Activated T-helper 2 cell treated with anti-CD3 and anti-CD28 coated beads, Interferon-gamma antibody, Interleukin-2, Interleukin-4, amounts not matched to agents 10 μg/mL and 5 μg/mL and 100 μg/mL, durations not matched to agents 14 hours and 24 hours and 36 hours (primary cell): ENCODE measurements around the gene RRAS. TPM values are rescaled to one million over a fixed set of nuclear protein-coding genes. Genes with fewer than 3 reads are reported as not detected.
"Not testable (repeated sequence)": the region's sequence is repeated elsewhere in the genome, so short reads cannot be mapped to it uniquely, and the experiment has no call there.

Source experiments
- DNase-seq: peaks from one replicate; pipeline ENCODE4 v3.0.0; 2021; ENCODE audit warnings: low spot score
- H3K27ac Mint-ChIP-seq: one replicate; pipeline ENCODE4 v1.8.0; 2021; ENCODE audit warnings: mixed read lengths
- H3K27me3 Mint-ChIP-seq: one replicate; pipeline ENCODE4 v1.8.0; 2021; ENCODE audit warnings: low read depth, mixed read lengths
- H3K36me3 Mint-ChIP-seq: one replicate; pipeline ENCODE4 v1.8.0; 2021; ENCODE audit warnings: low read depth, mixed read lengths
- H3K4me1 Mint-ChIP-seq: one replicate; pipeline ENCODE4 v1.8.0; 2021; ENCODE audit warnings: low read depth, mixed read lengths
- H3K4me3 Mint-ChIP-seq: one replicate; pipeline ENCODE4 v1.8.0; 2021; ENCODE audit warnings: low read depth, mild to moderate bottlenecking, moderate library complexity, mixed read lengths
- H3K9me3 Mint-ChIP-seq: one replicate; pipeline ENCODE4 v1.8.0; 2021; ENCODE audit warnings: mixed read lengths
- intact Hi-C: fragments of 100-400 bp; cut with micrococcal nuclease; formaldehyde crosslinking; loops from one replicate; pipeline ENCODE4 v1.15.1; 2023
- total RNA-seq: library from RNA; stranded (reverse); gene quantifications from 2 replicates; pipeline ENCODE4 v1.2.3, GENCODE V29; 2022

Gene RRAS
- total RNA-seq, 1 donor from 2014 or later, result 6.2 TPM

DNA sequence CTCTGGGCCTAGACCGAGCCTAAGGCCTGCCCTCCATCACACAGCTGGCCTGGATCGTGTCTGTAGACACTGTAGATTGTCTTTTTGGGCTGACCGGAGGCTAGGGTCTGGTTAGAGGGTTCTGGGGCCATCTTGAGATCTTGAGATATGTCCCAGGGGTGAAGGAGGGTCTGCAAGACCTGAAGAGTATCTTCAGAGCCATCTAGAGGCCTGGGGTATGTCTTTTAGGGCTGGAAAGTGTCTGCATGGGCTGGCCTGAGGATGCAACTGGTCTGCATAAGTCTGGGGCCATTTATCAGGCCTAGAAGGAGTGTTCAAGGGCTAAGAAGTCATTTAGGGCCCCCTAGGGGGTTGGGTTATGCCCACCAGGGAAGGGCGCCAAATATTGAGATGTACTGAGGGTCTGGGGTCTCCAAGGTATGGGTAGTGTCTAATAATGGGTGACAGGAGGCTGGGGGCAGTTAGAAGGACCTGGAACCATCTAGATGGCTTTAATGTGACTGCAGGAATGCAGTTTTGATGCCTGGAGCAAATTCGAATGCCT lies 2.6 kb upstream of the RRAS start:
- intact Hi-C loops, result loop anchor here (1.0 kb wide), 1 partner anchor 22 kb away; no protein-coding TSS in a partner anchor
- peak overlapping the region; percentile 92 for H3K27ac Mint-ChIP-seq
- H3K4me3 Mint-ChIP-seq, result peak overlapping the region; percentile 91
- peaks cover 35% of the 10 kb centered on the region for H3K36me3 Mint-ChIP-seq
- H3K9me3 Mint-ChIP-seq, result no peaks in the 10 kb centered on the region
- peaks cover 47% of the 10 kb centered on the region for H3K4me1 Mint-ChIP-seq
- peaks cover 1% of the 10 kb centered on the region for H3K27me3 Mint-ChIP-seq
- DNase-seq, result no peak

DNA sequence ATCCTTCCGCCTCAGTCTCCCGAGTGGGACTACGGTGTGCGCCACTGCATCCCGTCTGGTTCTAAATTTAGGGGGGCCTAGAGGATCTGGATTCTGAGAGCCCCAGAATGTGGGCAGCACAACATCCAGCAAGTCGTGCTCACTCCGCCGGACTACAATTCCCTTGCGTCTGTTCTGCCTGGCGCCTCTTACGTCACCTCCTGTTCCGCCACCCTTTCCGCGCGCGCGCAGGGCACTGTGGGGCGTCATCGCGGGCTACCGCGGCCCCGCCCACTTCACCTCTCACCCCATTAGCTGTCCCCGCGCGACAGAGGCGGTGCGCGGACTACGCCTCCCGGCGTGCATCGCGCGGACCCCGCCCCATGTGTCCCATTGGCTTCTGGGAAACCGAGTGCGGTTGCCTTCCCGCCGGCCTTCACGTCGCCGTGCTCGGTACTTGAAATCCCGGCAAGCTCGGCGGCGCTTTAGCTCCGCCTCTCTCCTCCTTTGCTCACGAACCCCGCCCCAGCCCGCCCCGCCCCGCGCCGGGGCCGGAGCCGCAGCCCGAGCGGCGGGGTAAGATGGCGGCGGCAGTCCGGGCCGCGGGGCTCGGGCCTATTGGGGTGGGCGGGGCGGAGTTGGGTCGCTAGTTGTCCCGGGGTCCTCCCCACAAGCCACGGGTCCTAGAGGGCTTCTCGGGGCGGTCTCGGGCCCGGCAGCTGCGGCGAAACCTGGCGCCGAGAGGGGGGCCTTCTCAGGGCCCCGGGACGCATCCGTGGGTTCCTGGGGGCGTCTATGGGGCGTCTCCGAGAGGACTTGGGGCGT lies 1.9 kb upstream of the RRAS start, which contains the start of gene SCAF1:
TSS of gene SCAF1 (plus strand) at position 522 of the 804 bp plus-strand sequence. CDS start 2,818 bp downstream, outside the sequence.
- H3K27ac Mint-ChIP-seq, result peak within 1 kb of the TSS; percentile 97
- H3K4me1 Mint-ChIP-seq, result peaks cover 47% of the 10 kb centered on the region

DNA sequence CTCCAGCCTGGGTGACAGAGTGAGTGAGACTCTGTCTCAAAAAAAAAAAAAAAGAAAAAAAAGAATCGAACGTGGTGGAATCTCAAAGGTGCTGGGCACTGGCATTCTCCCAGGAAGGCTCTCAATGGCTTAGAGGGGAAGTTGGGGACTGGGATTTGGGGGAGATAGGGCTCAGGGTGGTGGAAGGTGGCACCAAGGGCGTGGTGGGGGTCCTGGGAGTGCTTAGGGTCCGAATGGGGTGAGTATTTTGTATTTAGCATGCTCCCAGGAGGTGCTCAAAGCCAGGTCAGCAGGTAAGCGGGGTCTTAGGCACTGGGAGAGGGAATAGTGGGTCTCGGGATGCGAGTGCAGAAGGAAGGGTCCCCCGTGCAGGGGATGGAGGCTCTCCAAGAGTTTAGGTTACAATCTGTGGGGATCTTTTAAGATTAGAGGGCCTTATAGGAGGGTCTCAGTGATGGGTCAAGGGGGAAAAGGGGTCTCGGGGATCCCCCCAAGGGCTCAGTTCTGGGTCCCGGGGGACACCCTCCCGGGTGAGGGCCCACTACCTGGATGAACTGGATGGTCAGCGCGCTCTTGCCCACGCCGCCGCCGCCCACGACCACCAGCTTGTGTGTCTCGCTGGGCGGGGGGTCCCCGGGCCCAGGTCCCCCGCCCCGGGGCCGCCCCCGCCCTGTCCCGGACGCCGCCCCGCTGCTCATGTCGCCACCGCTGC lies 386 bp downstream of the RRAS start:
- DNase-seq, result no peak
- Mint-ChIP-seq H3K27me3 (peaks cover 1% of the 10 kb centered on the region), H3K4me3 (peak overlapping the region; percentile 91)

More for the DNA sequence above, 1.9 kb upstream of the RRAS start, which contains the start of gene SCAF1:
- H3K4me3 Mint-ChIP-seq, result peak within 1 kb of the TSS; percentile 91
- no peaks in the 10 kb centered on the region for H3K9me3 Mint-ChIP-seq
- peak; percentile 100 for DNase-seq
- H3K36me3 Mint-ChIP-seq, result peaks cover 28% of the 10 kb centered on the region
- intact Hi-C loops, result loop anchor here (1.0 to 2.0 kb wide), 4 partner anchors 22 to 383 kb away; partner anchors contain the start of genes ATF5, NUP62 and VRK3
- peaks cover 1% of the 10 kb centered on the region for H3K27me3 Mint-ChIP-seq

DNA sequence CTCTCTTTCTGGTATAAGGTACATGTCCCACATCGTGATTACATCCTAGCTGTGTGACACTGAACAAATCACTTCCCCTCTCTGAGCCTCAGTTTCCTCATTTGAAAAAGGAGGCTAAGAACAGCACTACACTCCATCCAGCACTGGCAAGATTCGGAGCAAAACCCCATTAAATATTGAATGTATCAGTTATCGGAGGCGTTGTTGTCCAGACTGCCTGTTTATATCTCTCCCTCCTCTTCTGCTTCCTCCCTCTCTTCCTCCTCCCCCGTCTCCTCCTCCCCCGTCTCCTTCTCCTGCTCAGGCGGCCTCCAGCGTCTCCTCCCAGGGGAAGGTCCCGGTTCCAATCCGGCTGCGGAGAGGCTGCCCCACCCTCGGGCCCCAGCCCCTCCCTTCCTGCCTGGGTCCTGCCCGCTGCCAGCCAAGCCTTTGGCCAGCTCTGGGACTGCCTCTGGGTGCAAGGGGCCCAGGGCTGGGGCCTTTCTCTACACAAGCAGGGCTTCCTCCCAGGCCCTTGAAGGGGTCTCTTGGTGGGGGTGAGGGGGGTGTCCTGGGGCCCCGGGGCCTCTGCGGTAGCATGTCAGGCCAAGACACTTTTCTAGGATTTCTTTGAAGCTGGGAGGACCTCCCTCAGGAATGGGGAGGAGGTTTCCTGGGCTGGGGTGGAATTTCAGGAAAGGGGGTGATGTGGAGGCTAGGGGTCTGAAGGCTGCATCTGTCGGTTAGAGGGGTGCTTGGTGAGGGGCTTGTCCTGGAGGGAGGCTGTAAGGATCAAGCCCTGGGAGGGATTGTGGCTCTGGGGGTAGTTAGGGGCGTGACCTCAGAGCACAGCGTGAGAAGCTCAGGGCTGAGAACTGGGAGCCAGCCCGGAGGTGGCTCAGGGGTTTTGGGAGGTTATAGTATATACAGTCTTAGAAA lies 1.9 kb downstream of the RRAS start:
- peaks cover 1% of the 10 kb centered on the region for H3K27me3 Mint-ChIP-seq
- intact Hi-C loops, result no loop called here
- no peaks in the 10 kb centered on the region for H3K36me3 Mint-ChIP-seq
- no peak for DNase-seq
- peaks cover 33% of the 10 kb centered on the region for H3K4me1 Mint-ChIP-seq
- peak overlapping the region; percentile 64 for H3K4me3 Mint-ChIP-seq
- H3K27ac Mint-ChIP-seq, result no peak overlapping the region
- H3K9me3 Mint-ChIP-seq, result no peaks in the 10 kb centered on the region

More for the DNA sequence above, 386 bp downstream of the RRAS start:
- H3K36me3 Mint-ChIP-seq, result peaks cover 11% of the 10 kb centered on the region
- H3K4me1 Mint-ChIP-seq, result peaks cover 47% of the 10 kb centered on the region
- peak overlapping the region; percentile 28 for H3K27ac Mint-ChIP-seq
- intact Hi-C loops, result loop anchor here (1.0 to 2.0 kb wide), 4 partner anchors 46 to 289 kb away; partner anchors contain the start of genes ATF5 and NUP62
- H3K9me3 Mint-ChIP-seq, result no peaks in the 10 kb centered on the region

DNA sequence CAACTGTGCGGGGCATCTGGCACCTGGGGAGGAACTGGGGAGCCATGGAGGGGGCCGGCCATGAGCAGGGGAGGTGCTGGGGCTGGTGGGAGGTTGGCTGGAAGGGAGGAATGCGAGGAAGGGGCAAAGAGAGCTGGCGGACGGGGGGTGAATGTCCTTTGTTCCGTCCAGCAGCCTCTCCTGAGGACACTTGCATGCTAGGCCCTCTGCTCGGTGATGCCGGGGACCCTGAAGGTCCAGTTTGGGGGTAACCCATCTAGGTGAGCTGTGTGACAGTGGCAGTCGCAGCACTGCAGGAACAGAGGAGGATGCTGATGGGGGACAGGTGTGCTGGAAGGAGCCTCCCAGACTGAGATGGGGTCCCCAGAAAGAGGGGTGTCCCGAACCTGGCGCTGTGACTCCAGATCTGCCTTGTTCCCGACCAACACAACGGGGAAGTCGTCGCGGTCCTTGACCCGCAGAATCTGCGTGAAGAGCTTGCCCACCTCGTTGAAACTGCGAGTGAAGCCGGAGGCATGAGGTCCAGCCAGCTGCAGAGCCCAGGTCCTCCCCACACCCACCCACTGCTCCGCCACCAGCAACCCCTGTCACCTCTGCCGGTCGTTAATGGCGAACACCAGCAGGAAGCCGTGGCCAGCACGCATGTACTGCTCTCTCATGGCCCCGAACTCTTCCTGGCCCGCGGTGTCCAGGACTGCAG lies 3.6 kb downstream of the RRAS start:
- peaks cover 1% of the 10 kb centered on the region for H3K27me3 Mint-ChIP-seq
- H3K9me3 Mint-ChIP-seq, result no peaks in the 10 kb centered on the region
- H3K36me3 Mint-ChIP-seq, result no peaks in the 10 kb centered on the region
- H3K27ac Mint-ChIP-seq, result no peak overlapping the region
- no peak for DNase-seq
- H3K4me3 Mint-ChIP-seq, result no peak overlapping the region
- intact Hi-C loops, result no loop called here
- H3K4me1 Mint-ChIP-seq, result peaks cover 25% of the 10 kb centered on the region

DNA sequence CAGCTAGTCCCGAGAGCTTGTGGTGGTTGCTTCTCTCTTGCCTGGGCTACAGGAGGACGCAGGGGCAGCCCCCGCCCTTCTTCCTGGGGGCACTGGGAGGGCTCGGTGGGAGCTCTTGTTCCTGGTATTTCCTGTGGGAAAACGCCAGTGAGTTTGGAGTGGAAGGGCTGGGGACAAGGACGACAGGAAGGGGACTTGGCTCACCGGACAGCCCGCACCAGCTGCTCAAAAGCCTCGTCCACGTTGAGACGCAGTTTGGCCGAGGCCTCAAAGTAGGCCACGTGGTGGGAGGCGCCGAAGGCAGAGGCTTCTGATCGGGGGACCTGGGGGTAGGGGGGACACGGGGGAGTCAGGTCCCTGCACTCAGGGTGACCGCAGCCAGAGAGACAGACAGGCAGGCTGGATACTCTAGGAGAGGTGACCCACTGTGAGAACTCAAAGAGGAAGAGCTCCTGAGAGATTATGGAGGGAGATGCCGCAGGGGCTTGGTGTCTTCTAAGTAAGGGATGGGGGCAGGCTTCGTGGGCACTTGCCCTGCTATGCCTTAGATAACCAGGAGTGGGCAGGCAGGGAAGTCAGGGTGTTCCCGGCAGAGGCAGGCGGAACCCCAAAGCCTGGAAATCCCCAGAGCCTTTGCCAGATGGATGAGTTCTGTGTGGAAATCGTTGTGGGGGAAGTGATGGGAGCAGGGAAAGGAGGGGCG lies 4.3 kb downstream of the RRAS start:
- H3K36me3 Mint-ChIP-seq, result no peaks in the 10 kb centered on the region
- no peak overlapping the region for H3K4me3 Mint-ChIP-seq
- peaks cover 1% of the 10 kb centered on the region for H3K27me3 Mint-ChIP-seq
- peak overlapping the region; percentile 10 for H3K27ac Mint-ChIP-seq
- peaks cover 19% of the 10 kb centered on the region for H3K4me1 Mint-ChIP-seq
- DNase-seq, result no peak
- intact Hi-C loops, result no loop called here
- no peaks in the 10 kb centered on the region for H3K9me3 Mint-ChIP-seq

DNA sequence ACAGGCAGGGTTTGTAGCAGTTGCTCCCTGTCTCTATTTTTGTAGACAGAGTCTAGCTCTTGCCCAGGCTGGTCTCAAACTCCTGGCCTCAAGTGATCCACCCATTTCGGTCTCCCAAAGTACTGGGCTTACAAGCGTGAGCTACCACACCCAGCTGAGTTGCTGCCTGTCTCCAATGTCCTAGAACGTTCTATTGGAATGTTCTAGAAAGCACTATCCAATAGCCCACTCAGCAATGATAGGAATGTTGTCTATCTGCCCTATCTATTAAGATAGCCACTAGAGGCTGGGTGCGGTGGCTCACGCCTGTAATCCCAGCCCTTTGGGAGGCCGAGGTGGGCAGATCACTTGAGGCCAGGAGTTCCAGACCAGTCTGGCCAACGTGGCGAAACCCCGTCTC lies 6.7 kb downstream of the RRAS start:
- H3K27ac Mint-ChIP-seq, H3K4me3 Mint-ChIP-seq, H3K9me3 Mint-ChIP-seq, H3K27me3 Mint-ChIP-seq, intact Hi-C loops, DNase-seq, H3K36me3 Mint-ChIP-seq, H3K4me1 Mint-ChIP-seq: not testable (repeated sequence)

DNA sequence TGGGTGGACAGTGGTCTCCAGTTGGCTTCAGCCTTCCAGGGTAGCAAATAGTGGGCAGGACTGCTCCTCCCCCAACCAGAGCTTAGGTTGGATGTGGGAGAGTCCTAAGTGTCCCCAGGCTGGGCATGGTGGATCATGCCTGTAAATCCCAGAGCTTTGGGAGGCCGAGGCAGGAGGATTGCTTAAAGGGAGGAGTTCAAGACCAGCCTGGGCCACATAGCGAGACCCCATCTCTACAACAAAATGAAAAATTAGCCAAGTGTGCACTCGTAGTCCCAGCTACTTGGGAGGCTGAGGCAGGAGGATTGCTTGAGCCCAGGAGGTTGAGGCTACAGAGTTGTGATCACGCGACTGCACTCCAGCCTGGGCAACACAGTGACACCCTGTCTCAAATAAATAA lies 7.4 kb downstream of the RRAS start:
- Mint-ChIP-seq H3K27me3 (no peaks in the 10 kb centered on the region), H3K36me3 (peaks cover 6% of the 10 kb centered on the region), H3K27ac (no peak overlapping the region), H3K4me3 (no peak overlapping the region), H3K4me1 (no peaks in the 10 kb centered on the region), H3K9me3 (no peaks in the 10 kb centered on the region)
- DNase-seq, result no peak
- intact Hi-C loops, result no loop called here

DNA sequence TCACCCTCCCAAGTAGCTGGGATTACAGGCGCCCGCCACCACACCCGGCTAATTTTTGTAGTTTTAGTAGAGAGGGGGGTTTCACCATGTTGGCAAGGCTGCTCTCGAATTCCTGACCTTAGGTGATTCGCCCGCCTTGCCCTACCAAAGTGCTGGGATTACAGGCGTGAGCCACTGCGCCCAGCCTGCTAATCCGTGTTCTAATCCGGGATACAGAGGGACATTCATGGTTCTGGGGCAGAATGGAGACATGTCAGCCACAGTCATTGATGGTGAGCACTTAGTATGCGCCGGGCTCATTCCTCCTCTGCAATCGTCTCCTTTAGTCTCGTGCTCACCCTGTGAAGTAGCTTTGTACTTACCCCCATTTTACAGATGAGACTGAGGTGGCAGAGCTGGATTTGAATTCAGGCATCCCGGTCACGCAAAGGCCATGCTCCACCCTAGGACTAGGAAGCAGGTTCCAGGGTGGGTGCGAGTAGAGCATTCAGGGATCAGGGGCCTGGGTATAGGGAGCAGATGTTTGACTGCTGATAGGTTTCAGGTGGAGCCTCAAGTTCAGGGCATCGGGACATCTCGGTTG lies 8.2 kb downstream of the RRAS start:
- Mint-ChIP-seq H3K4me3 (no peak overlapping the region), H3K4me1 (no peaks in the 10 kb centered on the region), H3K27me3 (no peaks in the 10 kb centered on the region), H3K27ac (no peak overlapping the region), H3K9me3 (no peaks in the 10 kb centered on the region), H3K36me3 (peaks cover 13% of the 10 kb centered on the region)
- no peak for DNase-seq
- intact Hi-C loops, result no loop called here

DNA sequence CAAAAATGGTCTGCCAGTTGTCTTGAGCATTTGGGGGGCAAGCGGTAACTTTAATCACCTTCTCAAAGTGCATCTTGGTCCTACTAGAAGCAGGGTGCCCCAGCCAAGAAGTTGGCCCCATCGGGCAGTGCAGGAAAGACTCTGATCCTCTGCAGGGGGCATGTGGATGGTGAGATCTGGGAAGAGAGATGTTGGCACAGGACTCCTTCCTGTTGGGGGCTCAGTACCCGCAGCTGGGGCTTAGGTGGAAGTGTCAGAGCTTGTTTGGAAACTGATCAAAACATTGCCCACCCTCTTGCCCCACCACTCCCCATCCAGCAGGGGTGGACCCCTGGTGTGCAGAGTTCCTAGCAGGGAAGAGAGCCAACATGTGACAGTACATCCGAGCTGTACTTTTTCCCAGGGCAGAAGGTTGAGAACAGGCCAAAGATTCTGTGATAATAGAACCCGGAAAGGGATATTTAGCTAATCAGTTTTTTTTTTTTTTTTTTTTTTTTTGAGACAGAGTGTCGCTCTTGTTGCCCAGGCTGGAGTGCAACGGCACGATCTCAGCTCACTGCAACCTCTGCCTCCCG lies 8.8 kb downstream of the RRAS start:
- H3K27me3 Mint-ChIP-seq, result no peaks in the 10 kb centered on the region
- H3K9me3 Mint-ChIP-seq, result no peaks in the 10 kb centered on the region
- intact Hi-C loops, result no loop called here
- H3K27ac Mint-ChIP-seq, result no peak overlapping the region
- DNase-seq, result no peak
- H3K4me3 Mint-ChIP-seq, result no peak overlapping the region
- H3K4me1 Mint-ChIP-seq, result no peaks in the 10 kb centered on the region
- peaks cover 14% of the 10 kb centered on the region for H3K36me3 Mint-ChIP-seq

DNA sequence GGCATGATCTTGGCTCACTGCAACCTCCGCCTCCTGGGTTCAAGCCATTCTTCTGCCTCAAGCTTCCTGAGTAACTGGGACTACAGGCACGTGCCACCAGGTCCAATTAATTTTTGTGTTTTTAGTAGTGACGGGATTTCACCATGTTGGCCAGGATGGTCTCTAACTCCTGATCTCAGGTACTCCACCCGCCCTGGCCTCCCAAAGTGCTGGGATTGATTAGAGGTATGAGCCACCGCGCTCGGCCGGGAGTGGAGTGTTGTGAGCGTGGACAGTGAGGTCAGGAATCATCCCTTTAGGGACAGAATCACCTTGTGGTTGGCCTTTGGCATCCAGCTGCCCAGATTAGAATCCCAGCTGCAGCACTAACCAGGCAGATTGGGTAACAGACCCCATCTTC lies 10.3 kb downstream of the RRAS start:
- Mint-ChIP-seq H3K9me3 (no peaks in the 10 kb centered on the region), H3K4me3 (no peak overlapping the region), H3K27ac (no peak overlapping the region), H3K4me1 (no peaks in the 10 kb centered on the region), H3K27me3 (no peaks in the 10 kb centered on the region), H3K36me3 (peaks cover 15% of the 10 kb centered on the region)
- intact Hi-C loops, result no loop called here
- DNase-seq, result no peak
